ENCODE results near the gene VPS72. TPM values are rescaled to one million over a fixed set of nuclear protein-coding genes. Genes with fewer than 3 reads are reported as not detected.
A peak's percentile ranks its signal among the peaks of the same experiment; 100 is the strongest.

The VPS72 gene
- total RNA-seq, 6 experiments from 2014 or later = 10.0 to 19.2 (median 14.7) TPM

- no peak for DNase-seq
These were observed 23.5 kb downstream of the VPS72 start for GRCh38 chr1:151166505-151166956.

GRCh38 chr1:151165738-151166504, 24.1 kb downstream of the VPS72 start, which contains the start of the genes LYSMD1 and SCNM1:
LYSMD1 (minus strand) TSS chr1:151165902; CDS start chr1:151165258, 644 bp downstream.
SCNM1 (plus strand) TSS chr1:151166144; CDS start chr1:151166153, 9 bp downstream.
- no peaks in the 10 kb centered on the region for H3K9me3 ChIP-seq
- under 1% methylated on average over 35 of the region's 38 CpGs for WGBS (ENCODE audit: insufficient coverage, low coverage, low lambda C conversion rate, missing lambda C conversion rate)
- peaks cover 0 to 15% (median 7%) of the 10 kb centered on the region in 4 donors for H3K4me1 ChIP-seq
- H3K27me3 ChIP-seq = no peaks in the 10 kb centered on the region
- peak; percentile 93 to 94 (median 94) for ATAC-seq
- peak; percentile 94 to 98 (median 98) for DNase-seq
- peak within 1 kb of the TSS; percentile 35 to 76 (median 63) for H3K27ac ChIP-seq
- TF ChIP-seq POLR2A (IDR thresholded peaks at IDR 0.05) = peak; percentile 20
- TF ChIP-seq CTCF (IDR thresholded peaks at IDR 0.05) = peak in 1 of 4 donors; percentile 28
- intact Hi-C loops (cut with DNase I) = no loop called here
- H3K36me3 ChIP-seq = peaks cover 0 to 26% (median 7%) of the 10 kb centered on the region in 4 donors
- H3K4me3 ChIP-seq = peak within 1 kb of the TSS; percentile 51 to 72 (median 70)

More at GRCh38 chr1:151166505-151166956, 23.5 kb downstream of the VPS72 start:
- Histone ChIP-seq H3K9me3 (no peaks in the 10 kb centered on the region), H3K4me3 (peak overlapping the region; percentile 51 to 72 (median 70)), H3K27me3 (no peaks in the 10 kb centered on the region), H3K4me1 (peaks cover 0 to 15% (median 7%) of the 10 kb centered on the region in 4 donors), H3K36me3 (peaks cover 0 to 21% (median 4%) of the 10 kb centered on the region in 4 donors), H3K27ac (no peak overlapping the region)
- no peak for ATAC-seq
- TF ChIP-seq CTCF (IDR thresholded peaks at IDR 0.05) (no peak), POLR2A (IDR thresholded peaks at IDR 0.05) (no peak)
- 3% methylated on average over 15 of the region's 15 CpGs for WGBS (ENCODE audit: insufficient coverage, low coverage, low lambda C conversion rate, missing lambda C conversion rate)
- intact Hi-C loops (cut with DNase I) = no loop called here

GRCh38 chr1:151165281-151165737, 24.7 kb downstream of the VPS72 start:
- Histone ChIP-seq H3K27me3 (no peaks in the 10 kb centered on the region), H3K4me1 (peaks cover 0 to 15% (median 7%) of the 10 kb centered on the region in 4 donors), H3K4me3 (peak overlapping the region; percentile 51 to 72 (median 70)), H3K27ac (peak overlapping the region; percentile 35 to 76 (median 63)), H3K36me3 (peaks cover 0 to 32% (median 11%) of the 10 kb centered on the region in 4 donors), H3K9me3 (no peaks in the 10 kb centered on the region)
- ATAC-seq (peak; percentile 30 to 53 (median 45)), DNase-seq (peak in 1 of 3 donors; percentile 64)
- 4% methylated on average over 11 of the region's 15 CpGs for WGBS (ENCODE audit: insufficient coverage, low coverage, low lambda C conversion rate, missing lambda C conversion rate)
- intact Hi-C loops (cut with DNase I) = no loop called here
- TF ChIP-seq CTCF (IDR thresholded peaks at IDR 0.05) (no peak), POLR2A (IDR thresholded peaks at IDR 0.05) (no peak)

GRCh38 chr1:151164732-151165280, 25.2 kb downstream of the VPS72 start:
- no peaks in the 10 kb centered on the region for H3K27me3 ChIP-seq
- peak overlapping the region; percentile 35 to 76 (median 63) for H3K27ac ChIP-seq
- peak overlapping the region; percentile 51 to 72 (median 70) for H3K4me3 ChIP-seq
- H3K9me3 ChIP-seq = no peaks in the 10 kb centered on the region
- DNase-seq = peak in 1 of 3 donors; percentile 40
- ATAC-seq = peak; percentile 48 to 67 (median 62)
- intact Hi-C loops (cut with DNase I) = no loop called here
- TF ChIP-seq CTCF (IDR thresholded peaks at IDR 0.05) (no peak), POLR2A (IDR thresholded peaks at IDR 0.05) (peak; percentile 34)
- peaks cover 0 to 15% (median 7%) of the 10 kb centered on the region in 4 donors for H3K4me1 ChIP-seq
- H3K36me3 ChIP-seq = peaks cover 0 to 36% (median 13%) of the 10 kb centered on the region in 4 donors
- WGBS (ENCODE audit: insufficient coverage, low coverage, low lambda C conversion rate, missing lambda C conversion rate) = 31% methylated on average over 3 of the region's 11 CpGs
